GM19467 (cell line): ENCODE data around the gene RAP1A.
"Not testable (repeated sequence)": the region's sequence is repeated elsewhere in the genome, so short reads cannot be mapped to it uniquely, and the experiment has no call there.

Experiments
- ATAC-seq: cut with Tn5 transposase; IDR thresholded peaks from one replicate; pipeline ENCODE4 v1.9.1; 2021; ENCODE audit warnings: mild to moderate bottlenecking, moderate library complexity; ENCODE audit not compliant: unreplicated experiment

The RAP1A gene

GRCh38 chr1:111628153-111628552 lies 8.6 kb downstream of the RAP1A start:
- no peak for ATAC-seq

DNA sequence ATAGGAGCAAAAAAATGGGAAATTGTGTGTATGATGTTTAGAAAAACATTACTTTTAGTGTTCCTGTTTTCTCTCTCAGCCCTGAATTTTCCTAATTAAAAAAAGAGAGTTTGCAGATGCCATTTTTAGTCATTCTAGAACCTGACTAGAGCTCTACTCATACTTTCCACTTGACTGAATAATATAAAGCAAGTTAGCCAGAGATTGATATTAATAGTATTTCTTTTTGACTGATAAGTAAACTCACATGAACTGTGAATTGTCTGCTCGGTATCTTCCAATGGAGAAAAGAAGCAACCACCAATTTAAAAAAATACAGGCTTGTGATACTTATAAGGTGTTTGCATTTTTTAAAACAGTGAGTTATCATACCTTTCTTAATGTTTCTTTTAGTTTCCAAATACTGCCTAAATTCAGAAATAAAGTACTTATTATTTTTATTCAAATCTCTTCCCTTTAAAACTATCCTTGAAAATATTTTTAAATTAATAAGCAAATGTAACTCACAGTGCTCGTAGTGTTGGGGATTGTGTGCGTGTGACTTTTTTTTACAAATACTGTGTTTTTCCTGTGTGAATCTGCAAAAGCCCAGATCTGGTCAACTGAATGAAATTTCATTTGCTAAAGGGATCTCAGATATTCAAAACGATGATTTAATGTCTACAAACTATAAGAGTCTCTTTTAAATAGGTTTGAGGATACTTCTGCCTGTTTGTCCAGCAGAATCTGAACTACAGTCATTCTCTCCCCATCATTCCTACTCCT lies 9.8 kb downstream of the RAP1A start:
- no peak for ATAC-seq

DNA sequence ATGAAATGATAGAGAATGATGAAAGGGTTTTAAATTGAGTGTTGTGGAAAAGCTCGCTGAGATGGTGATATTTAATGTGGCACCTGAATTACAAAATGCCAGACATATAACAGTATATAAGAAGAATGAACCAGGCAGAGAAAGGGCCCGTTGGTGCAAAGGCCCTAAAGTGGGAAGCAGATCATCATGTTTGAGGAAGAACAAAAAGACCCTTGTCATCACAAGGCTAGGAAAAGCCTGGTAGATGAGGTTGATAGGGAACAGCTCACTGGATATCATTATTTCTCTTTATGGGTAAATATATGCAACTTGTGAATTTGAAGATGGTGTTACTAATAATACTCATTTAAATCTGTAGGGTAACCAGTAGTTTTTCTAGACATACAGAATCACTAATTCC lies 11.0 kb downstream of the RAP1A start:
- no peak for ATAC-seq

DNA sequence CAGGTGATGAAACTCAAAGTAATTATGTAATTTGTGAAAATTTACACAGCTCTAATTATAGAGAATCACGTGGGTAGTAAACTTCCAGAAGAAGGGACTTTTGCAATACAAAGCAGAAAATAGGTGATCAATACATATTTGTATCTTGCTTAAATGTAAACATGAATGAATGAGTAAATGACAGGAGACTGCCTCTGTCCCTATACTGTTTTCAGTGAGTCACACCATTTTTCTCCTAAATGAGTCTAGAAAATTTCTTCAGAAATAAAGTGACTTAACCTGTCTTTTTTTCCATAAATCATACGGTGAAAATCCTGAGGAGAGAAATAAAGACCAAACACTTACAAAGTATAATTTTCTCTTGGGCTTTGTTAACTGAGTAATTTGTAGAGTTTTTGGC lies 11.9 kb downstream of the RAP1A start:
- no peak for ATAC-seq

- ATAC-seq: not testable (repeated sequence)
Observed at GRCh38 chr1:111632771-111633170, 13.2 kb downstream of the RAP1A start.

GRCh38 chr1:111633736-111634247 lies 14.2 kb downstream of the RAP1A start:
- ATAC-seq: no peak

GRCh38 chr1:111635324-111636009 lies 15.9 kb downstream of the RAP1A start:
- no peak for ATAC-seq

GRCh38 chr1:111638320-111638719 lies 18.7 kb downstream of the RAP1A start:
- no peak for ATAC-seq

DNA sequence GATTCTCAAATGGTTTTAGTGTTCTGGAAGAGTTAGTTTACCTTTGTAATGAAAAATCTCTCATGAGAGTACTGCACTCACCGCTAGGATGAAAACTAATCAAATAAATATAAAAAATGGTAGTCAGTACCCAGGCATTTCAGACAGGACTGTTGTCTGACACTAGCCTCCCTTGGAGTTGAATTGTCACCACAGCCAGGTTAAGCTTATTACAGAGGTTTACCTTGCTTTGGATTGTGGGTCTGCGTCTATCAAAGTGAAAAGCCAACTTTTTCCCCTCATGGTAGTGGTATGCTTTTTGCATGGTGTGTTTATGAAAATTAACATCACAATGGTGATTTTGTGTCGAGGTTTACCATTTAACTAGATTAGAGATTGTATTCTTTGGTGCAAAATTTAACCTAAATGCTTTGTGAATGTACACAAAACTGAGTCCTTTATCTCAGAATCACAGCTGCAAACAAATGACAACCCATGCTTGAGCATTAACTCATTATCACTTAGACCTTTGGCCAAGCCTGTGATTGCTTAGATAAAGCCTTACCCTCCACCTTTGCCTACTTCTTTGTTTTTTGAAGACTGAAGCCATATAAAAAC lies 20.1 kb downstream of the RAP1A start:
- no peak for ATAC-seq

GRCh38 chr1:111643097-111643496 lies 23.5 kb downstream of the RAP1A start:
- no peak for ATAC-seq

- no peak for ATAC-seq
Observed at GRCh38 chr1:111643696-111644095, 24.1 kb downstream of the RAP1A start.

DNA sequence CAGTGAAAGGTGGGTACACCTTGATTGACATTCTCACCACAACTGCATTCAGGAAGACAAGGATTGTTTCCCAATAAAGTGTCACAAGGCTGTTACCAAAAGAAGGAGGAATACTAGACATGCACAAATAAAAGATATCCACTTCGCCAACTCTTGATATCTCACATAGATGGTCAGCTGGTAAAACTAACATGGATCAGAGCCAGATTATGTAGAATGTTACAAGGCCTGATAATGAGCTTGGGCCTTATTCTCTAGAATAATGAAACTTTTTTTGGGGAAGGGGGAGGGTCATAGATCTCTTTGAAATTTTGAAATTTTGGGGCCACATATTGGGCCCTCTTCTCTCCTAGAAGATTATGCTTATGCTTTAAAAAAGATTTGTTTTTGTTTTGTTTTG lies 24.9 kb downstream of the RAP1A start:
- ATAC-seq: no peak

- no peak for ATAC-seq
Observed at GRCh38 chr1:111647736-111648135, 28.1 kb downstream of the RAP1A start.

- no peak for ATAC-seq
Observed at GRCh38 chr1:111648806-111649205, 29.2 kb downstream of the RAP1A start.

DNA sequence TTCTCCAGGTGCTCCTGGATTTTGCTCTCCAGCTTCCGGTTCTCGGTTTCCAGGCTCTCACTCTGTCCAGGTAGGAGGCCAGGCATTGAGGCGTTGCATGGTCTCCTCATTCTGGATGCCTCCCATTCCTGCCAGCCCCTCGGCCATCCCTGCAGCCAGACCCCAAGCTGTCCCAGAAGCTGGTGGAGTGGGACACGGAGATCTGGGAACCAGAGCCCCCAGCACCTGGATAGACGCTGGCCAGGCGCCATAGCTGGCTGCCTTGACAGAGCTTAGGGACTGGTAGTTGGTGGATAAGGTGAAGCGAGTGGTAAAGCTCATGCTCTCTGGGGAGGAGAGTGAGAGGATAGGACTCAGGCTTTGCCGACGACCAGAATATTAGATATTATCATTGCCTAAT lies 29.6 kb downstream of the RAP1A start:
- no peak for ATAC-seq

- ATAC-seq: no peak
Observed at GRCh38 chr1:111649648-111650047, 30.1 kb downstream of the RAP1A start.

GRCh38 chr1:111653709-111654108 lies 34.1 kb downstream of the RAP1A start:
- no peak for ATAC-seq

- no peak for ATAC-seq
Observed at GRCh38 chr1:111654839-111655238, 35.2 kb downstream of the RAP1A start.

DNA sequence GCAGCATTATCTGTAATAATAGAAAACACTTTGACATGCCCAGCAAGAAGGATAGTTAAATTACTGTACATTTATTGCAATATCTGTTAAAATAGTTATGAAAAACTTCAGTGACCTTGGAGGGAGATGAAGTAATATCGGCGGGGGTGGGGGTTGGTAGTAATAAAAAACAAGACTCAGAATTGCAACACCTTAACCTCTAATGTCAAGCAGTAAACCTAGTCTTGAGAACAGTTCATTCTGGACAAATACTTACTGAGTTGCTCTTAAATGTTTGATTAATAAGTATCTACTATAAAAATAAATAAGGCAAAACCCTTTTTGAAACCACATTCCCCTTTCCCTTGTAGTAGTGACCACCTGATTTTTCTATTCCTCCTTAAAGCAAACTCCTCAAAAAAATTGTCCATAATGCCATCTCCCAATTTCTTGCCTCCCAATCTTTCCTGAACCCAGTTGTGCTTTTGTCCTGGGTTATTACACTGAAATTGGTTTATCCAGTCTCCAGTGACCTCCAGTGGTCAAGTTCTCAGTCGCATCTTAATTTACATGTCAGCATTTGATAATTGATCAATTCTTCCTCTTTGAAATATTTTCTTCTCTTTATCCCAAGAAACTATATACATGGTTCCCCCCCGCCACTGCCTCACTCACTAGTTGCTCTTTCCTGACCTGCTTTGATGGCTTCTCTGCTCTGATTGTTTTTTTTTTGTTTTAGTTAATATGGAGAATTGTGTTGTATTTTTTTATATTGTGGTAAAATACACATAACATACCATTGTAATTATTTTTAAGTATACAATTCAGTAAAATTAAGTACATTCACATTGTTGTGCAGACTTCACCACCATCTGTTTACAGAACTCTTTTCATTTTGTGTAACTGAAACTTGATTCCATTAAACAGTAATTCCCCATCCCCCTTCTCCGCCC lies 36.8 kb downstream of the RAP1A start:
- no peak for ATAC-seq

- no peak for ATAC-seq
Observed at GRCh38 chr1:111658622-111659021, 39.0 kb downstream of the RAP1A start.
